NCI-H526 (cell line): ENCODE measurements around the gene CMAS.
"Not testable (repeated sequence)": the region's sequence is repeated elsewhere in the genome, so short reads cannot be mapped to it uniquely, and the experiment has no call there.

Source experiments
- DNase-seq, 2 experiments: peaks; one replicate each; lab custom pipeline; 2025; lab: John Stamatoyannopoulos, UW

Gene CMAS

GRCh38 chr12:22047494-22047893 is 1.5 kb downstream of the CMAS start:
- DNase-seq: no peak

DNA sequence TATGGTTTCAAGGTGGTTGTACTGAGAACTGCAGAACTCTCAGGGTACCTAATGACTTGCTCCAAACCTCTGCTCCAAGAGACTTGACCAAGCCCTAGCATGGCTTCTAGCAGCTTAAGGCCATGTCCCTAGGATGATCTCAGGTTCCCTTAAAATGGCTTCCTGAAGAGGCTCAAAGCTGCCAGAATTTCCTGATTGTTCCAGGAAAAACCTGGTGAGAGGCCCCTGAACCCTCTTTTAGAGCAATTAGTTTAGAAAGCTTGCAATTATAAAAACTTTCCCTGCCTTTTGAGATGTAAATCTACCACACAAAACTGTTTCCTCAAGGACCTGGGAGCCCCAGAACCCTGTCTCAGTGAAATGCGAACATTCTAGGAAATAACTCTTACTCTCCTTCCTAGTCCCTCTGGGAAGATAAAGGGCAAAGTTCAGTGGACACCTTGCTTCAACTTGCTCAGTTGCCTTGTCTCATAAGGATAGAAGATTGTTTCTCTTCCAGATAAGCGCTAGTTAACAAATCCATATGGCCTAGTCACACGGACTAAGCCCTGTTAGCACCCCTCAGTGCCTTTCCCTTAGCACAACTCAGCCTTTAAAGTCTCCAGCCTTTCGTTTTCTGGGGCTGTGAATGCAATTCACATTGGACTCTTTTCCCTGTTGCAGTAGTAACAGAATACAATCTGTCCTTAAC is 2.5 kb downstream of the CMAS start:
- no peak for DNase-seq

DNA sequence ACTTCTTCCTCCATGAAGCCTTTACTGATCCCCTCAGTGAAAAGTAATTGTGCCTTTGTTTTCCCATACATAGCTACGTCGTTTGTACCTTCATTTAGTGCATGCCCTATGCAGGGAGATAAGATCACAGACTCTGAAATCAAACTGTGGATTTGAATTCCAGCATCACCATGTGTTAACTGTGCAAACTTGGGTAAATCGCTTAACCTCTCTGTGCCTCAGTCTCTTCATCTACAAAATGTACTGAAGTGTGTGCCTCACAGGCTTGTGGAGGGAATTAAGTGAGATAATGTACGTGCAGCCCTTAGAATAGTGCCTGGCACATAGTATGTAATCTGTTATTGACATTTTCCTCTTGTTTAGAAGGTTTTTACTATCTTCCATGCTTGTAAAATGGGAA is 4.1 kb downstream of the CMAS start:
- no peak for DNase-seq

- no peak for DNase-seq
These were observed 5.2 kb downstream of the CMAS start for GRCh38 chr12:22051114-22051698.

GRCh38 chr12:22052994-22053393 is 7.0 kb downstream of the CMAS start:
- DNase-seq: not testable (repeated sequence)

GRCh38 chr12:22054155-22054554 is 8.1 kb downstream of the CMAS start:
- DNase-seq: no peak

GRCh38 chr12:22056607-22057006 is 10.6 kb downstream of the CMAS start:
- no peak for DNase-seq

- no peak for DNase-seq
These were observed 14.1 kb downstream of the CMAS start for GRCh38 chr12:22059976-22060647.

GRCh38 chr12:22064968-22065367 is 18.9 kb downstream of the CMAS start:
- no peak for DNase-seq

DNA sequence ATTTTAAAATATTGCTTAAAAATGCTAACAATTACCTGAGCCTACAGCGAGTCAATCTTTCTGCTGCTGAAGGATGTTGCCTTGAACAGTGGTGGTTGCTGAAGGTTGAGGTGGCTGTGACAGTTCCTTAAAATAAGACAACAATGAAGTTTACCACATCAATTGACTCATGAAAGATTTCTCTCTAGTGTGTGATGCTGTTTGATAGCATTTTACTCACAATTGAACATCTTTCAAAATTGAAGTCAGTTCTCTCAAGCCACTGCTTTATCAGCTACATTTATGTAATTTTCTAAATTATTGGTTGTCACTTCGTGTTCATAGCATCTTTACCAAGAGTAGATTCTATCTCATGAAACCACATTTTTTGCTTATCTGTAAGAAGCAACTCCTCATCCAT is 20.3 kb downstream of the CMAS start:
- DNase-seq: no peak

DNA sequence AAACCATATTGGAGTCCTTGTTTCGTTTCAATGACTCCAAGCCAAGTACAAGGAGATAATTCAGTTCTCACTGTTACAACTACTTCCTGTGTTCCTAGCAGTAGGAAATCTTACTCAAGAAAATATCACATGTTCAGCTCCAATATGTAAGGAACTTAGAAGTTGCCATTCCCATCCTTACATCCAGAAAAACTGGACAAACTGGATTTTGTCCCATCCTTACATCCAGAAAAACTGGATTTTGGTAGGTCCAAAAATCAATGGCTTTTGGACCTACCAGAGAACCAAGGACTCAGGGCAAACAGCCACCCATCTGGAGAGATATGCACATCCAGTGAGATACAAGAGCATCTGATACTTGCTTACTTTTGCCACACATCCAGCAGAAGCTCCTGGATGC is 23.8 kb downstream of the CMAS start:
- no peak for DNase-seq

GRCh38 chr12:22082190-22082701 is 36.2 kb downstream of the CMAS start:
- no peak for DNase-seq

GRCh38 chr12:22083167-22083566 is 37.1 kb downstream of the CMAS start:
- peak; percentile 30 to 40 for DNase-seq

DNA sequence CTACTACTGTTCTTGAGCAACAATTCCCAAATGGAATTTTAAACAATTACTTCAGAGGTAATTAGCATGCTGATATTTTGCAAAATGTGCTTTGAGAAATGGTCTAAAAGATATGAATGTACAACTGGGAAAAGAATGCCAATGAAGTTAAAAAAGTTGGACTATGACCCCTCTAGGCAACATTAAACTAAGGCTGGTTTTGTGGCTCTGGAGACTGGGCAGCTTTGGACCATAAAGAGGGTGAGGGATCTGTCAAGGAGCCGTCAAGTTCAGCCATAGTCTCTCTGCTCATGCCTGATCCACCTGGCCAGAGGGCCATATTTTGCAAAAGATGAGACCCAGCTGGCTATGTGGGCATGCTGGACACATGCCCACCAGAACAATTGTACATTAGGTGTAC is 38.8 kb downstream of the CMAS start:
- DNase-seq: no peak

- no peak for DNase-seq
These were observed 42.9 kb downstream of the CMAS start for GRCh38 chr12:22088886-22089285.

DNA sequence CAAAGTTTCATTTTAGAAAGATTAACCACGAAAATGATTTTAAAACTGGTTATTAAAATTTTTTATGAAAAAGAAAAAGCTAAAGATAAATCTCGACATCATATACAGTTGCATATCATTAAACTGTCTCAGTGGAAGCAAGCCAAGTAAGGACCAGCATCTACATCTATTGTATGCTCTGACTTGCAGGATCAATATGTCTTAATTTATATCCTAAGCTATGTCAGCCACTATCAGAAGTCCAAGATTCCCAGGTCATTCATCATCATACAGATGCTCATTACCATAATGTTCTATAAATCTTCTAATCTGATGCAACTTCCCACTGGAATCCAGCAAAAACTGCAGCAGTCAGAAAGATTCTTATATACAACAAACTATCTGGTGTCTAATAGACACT is 43.5 kb downstream of the CMAS start:
- no peak for DNase-seq

DNA sequence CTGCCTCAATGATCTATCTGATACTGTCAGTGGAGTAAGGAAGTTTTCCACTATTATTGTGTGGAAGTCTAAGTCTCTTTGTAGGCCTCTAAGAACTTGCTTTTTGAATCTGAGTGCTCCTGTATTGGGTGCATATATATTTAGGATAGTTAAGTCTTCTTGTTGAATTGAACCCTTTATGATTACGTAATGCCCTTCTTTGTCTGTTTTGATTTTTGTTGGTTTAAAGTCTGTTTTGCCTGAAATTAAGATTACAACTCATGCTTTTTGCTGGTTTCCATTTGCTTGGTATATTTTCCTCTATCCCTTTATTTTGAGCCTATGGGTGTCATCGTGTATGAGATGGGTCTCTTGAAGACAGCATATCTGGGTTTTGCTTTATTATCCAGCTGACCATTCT is 53.0 kb downstream of the CMAS start:
- DNase-seq: not testable (repeated sequence)

GRCh38 chr12:22100958-22101748 is 55.1 kb downstream of the CMAS start:
- DNase-seq: peak in 1 of 2 experiments; percentile 58

DNA sequence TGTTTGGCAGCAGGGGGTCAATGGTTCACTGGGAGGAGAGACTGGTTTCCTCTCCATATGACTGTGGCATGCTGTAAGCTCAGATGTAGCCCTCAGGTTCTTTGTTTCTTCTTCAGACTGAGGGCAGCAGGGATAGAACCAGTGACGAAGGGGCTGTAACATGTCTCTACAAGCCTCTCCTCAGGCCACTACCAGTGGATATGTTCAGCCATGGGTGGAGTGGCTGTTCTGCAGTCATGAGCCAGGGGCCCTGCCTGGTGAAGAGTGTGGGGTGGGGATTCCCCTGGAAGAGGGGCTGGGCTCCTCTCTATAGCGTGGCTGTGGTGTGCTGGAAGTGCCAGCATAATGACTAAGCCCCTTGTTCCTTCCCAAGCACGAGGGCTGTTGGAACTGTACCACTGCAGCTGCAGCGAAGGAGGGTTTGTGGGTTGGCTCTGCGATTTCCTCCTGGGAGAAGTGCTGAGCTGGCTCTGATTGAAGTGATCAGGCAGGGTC is 55.8 kb downstream of the CMAS start:
- DNase-seq: no peak

GRCh38 chr12:22103418-22103817 is 57.4 kb downstream of the CMAS start:
- DNase-seq: no peak

- DNase-seq: no peak
These were observed 59.5 kb downstream of the CMAS start for GRCh38 chr12:22105542-22105941.

GRCh38 chr12:22110176-22110575 is 64.2 kb downstream of the CMAS start:
- no peak for DNase-seq
